Measurements from ENCODE around the gene EWSR1.
A peak's percentile ranks its signal among the peaks of the same experiment; 100 is the strongest.

EWSR1 gene

DNA sequence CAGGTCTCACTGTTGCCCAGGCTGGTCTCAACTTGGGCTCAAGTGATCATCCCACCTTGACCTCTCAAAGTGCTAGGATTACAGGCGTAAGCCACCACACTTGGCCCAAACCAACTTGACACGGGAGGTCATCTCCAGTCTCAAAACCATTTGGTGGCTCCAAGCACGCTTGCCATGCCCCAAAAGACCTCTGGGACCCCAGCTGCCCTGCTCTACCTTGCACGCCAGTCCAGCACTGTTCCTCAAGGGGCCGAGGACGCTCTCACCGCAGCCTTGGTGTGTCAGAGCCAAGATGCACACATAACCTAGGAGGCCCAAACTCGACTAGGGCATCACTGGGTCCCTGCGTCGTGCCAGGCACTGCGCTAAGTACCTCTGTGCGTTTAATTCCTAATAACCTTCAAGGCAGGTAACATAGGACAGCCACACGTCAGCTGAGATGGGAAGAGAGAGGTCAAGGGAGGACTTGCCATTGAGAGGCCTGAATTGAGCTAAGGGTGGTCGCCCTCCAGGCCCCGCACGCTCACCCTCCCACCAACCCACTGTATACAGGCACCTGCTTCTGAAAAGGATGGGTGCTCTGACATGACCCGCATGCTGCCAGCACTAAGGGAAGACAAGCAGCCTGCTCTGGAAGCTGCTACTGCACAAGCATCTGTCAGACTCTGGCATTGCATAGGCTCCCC, 33.8 kb downstream of the EWSR1 start:
- ATAC-seq (no peak), DNase-seq (no peak)
- Mint-ChIP-seq H3K27ac (no peak overlapping the region), H3K27me3 (peaks cover 19% of the 10 kb centered on the region), H3K36me3 (ENCODE audit: low read depth) (peaks cover 39% of the 10 kb centered on the region), H3K4me3 (no peak overlapping the region), H3K4me1 (peaks cover 5% of the 10 kb centered on the region), H3K9me3 (no peaks in the 10 kb centered on the region)

DNA sequence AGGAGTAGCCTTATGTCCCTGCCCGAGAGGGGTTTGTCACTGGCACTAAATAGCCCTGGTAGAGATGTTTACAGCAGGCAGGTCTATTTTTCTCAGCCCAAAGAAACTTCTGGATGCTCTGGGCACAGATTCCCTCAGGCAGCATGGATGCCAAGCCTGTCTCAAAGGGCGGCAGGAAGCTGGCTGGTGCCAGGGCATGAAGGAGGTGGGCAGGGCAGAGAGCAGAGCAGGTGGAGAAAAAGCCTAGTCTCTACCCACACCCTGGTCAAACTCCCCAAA, 34.3 kb downstream of the EWSR1 start:
- Mint-ChIP-seq H3K27ac (no peak overlapping the region), H3K27me3 (peaks cover 20% of the 10 kb centered on the region), H3K4me3 (no peak overlapping the region), H3K4me1 (peaks cover 5% of the 10 kb centered on the region), H3K36me3 (ENCODE audit: low read depth) (peaks cover 34% of the 10 kb centered on the region), H3K9me3 (no peaks in the 10 kb centered on the region)
- ATAC-seq (no peak), DNase-seq (no peak)

- Mint-ChIP-seq H3K4me3 (no peak overlapping the region), H3K9me3 (no peaks in the 10 kb centered on the region), H3K4me1 (peaks cover 6% of the 10 kb centered on the region), H3K36me3 (ENCODE audit: low read depth) (peaks cover 29% of the 10 kb centered on the region), H3K27ac (no peak overlapping the region), H3K27me3 (peaks cover 23% of the 10 kb centered on the region)
- ATAC-seq (no peak), DNase-seq (no peak)
These were observed 34.8 kb downstream of the EWSR1 start for GRCh38 chr22:29302681-29303465.

- Mint-ChIP-seq H3K27ac (no peak overlapping the region), H3K4me1 (peaks cover 18% of the 10 kb centered on the region), H3K9me3 (no peaks in the 10 kb centered on the region), H3K27me3 (peaks cover 23% of the 10 kb centered on the region), H3K4me3 (peak overlapping the region; percentile 59), H3K36me3 (ENCODE audit: low read depth) (peaks cover 6% of the 10 kb centered on the region)
- DNase-seq (no peak), ATAC-seq (no peak)
These were observed 37.7 kb downstream of the EWSR1 start for GRCh38 chr22:29305836-29306174.

DNA sequence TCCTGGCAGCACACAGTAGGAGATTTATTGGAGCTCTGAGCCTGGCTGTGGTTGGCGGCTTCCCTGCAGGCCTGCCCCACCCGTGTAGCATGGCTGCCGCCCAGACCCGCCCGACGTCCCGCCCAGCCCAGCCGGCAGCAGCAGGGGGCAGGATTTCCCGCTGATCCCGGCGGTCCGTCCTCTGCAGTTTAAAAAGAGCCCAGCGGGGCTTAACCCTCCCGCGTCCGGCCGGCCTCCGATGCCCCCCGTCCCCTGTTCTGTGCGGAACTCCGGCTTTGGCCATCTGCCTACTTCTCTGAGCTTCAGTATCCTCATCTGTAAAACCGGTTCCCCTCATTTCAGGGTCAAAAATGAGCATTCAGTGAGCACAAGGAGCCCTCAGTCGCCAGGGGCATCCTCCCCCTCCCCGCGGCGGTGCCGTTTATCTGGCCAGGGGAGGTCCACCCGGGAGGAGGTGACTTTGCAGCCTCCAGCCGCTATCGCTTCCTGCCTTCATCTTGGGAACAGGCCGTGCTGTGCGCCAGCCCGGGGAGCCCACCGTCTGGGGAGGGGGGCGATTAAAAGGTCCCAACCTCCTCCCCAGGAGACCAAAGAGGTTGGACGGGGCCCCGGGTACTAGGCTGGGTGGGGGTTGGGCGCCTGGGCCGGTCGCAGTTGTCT, 38.2 kb downstream of the EWSR1 start, which contains the start of gene GAS2L1:
Gene GAS2L1, plus strand, starts transcription at position 476 of the 660 bp plus-strand sequence. CDS start 1,456 bp downstream, outside the sequence.
- Mint-ChIP-seq H3K9me3 (no peaks in the 10 kb centered on the region), H3K27ac (no peak within 1 kb of the TSS), H3K4me3 (peak within 1 kb of the TSS; percentile 65), H3K4me1 (peaks cover 23% of the 10 kb centered on the region), H3K36me3 (ENCODE audit: low read depth) (peaks cover 1% of the 10 kb centered on the region), H3K27me3 (peaks cover 23% of the 10 kb centered on the region)
- DNase-seq (peak; percentile 66), ATAC-seq (peak; percentile 22)

DNA sequence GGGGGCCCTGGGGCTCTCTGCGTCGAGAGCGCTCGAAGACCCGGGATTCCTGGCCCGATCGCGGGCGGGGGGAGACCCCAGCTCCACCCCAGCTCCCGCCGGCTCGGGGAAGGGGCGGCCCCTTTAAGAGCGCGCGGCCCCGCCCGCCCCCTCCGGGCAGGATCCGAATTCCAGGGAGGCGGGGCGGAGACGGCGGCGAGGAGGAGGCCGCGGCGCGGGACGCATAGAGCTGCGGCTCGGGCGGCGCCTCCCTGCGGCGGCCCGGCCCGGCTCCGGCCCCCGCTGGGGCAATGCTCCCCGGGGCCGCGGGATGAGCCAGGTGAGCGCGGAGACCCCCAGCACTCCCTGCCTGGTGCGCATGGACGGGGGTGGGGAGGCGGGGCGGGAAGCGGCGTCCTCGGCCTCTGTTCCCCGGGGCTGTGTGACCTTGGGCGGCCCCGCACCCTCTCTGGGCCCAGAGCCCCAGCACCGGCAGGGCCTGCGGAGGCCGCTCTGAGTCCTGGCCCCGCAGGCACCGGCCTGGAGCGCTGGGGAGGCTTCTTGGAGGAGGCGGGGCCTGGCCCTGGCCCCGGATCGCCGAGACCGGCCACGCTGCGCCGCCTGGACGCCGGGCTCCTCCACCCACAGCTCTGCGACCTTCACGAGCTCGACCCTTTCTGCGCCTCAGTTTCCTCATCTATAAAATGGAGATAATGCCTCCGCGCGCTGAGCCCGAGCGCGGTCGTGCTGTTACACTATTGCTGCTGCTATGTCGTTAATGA, 38.9 kb downstream of the EWSR1 start:
- ATAC-seq (no peak), DNase-seq (no peak)
- H3K4me3 Mint-ChIP-seq = peak overlapping the region; percentile 65
- H3K27ac Mint-ChIP-seq = no peak overlapping the region
- peaks cover 24% of the 10 kb centered on the region for H3K27me3 Mint-ChIP-seq
- H3K36me3 Mint-ChIP-seq (ENCODE audit: low read depth) = no peaks in the 10 kb centered on the region
- peaks cover 23% of the 10 kb centered on the region for H3K4me1 Mint-ChIP-seq
- no peaks in the 10 kb centered on the region for H3K9me3 Mint-ChIP-seq

DNA sequence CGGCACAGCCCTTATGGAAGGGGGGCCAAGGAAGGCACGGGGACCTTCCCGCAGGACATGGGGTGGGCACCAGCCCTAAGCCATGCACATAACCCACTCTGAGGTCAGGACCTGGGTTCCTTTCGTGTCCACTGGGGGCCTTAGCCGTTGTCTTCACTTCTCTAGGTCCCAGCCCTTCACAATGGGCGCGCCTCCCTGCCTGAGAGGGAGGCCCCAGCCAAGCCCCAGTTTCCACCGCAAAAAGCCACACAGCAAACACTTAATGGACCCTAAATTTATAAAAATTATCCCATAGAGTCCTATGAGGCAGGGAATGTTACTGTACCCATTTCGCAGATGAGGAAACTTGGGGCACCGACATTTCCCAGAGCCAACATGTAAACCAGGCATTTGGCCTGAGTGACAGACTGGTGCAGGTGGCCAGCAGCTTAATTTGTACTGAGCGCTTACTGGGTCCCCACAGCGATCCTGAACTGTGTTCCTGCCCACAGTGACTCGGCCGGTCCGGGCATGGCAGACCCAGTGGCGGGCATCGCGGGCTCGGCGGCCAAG, 39.6 kb downstream of the EWSR1 start:
- DNase-seq (no peak), ATAC-seq (no peak)
- Mint-ChIP-seq H3K36me3 (ENCODE audit: low read depth) (no peaks in the 10 kb centered on the region), H3K27ac (no peak overlapping the region), H3K4me3 (peak overlapping the region; percentile 65), H3K4me1 (peaks cover 23% of the 10 kb centered on the region), H3K27me3 (peaks cover 29% of the 10 kb centered on the region), H3K9me3 (no peaks in the 10 kb centered on the region)

DNA sequence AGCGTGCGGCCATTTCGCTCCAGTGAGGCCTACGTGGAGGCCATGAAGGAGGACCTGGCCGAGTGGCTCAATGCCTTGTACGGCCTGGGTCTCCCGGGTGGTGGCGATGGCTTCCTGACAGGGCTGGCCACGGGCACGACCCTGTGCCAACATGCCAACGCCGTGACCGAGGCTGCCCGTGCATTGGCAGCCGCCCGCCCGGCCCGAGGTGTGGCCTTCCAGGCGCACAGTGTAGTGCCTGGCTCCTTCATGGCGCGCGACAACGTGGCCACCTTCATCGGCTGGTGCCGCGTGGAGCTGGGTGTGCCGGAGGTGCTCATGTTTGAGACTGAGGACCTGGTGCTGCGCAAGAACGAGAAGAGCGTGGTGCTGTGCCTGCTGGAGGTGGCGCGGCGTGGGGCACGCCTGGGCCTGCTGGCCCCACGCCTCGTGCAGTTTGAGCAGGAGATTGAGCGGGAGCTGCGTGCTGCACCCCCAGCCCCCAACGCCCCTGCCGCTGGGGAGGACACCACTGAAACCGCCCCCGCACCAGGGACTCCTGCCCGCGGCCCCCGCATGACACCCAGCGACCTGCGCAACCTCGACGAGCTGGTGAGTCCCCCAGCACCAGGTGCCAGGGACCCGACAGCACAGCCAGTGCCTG, 40.2 kb downstream of the EWSR1 start:
- ATAC-seq (no peak), DNase-seq (no peak)
- no peak overlapping the region for H3K27ac Mint-ChIP-seq
- peaks cover 28% of the 10 kb centered on the region for H3K4me1 Mint-ChIP-seq
- no peaks in the 10 kb centered on the region for H3K36me3 Mint-ChIP-seq (ENCODE audit: low read depth)
- no peak overlapping the region for H3K4me3 Mint-ChIP-seq
- no peaks in the 10 kb centered on the region for H3K9me3 Mint-ChIP-seq
- H3K27me3 Mint-ChIP-seq = peaks cover 35% of the 10 kb centered on the region

DNA sequence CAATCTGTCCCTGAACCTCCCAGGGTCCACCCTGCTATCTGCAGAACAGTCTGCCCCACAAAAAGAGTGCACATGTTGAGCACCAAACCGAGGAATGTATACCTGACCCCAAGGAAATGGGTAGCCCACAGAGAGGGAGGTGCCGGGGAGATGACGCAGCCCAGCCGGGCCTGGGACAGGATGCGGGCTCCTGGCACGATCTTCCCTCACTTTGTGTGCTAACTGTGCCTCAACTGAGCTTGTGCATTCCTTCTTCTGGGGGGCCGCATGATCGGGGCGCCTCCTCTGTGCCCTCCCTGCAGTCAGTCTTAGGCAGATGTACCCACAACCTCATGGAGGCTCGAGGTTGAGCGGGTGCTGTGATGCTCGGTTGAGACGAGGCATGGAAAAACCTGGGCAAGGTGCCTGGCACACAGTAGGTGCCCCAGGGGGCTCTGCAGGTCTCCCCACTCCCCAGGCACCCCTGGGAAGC, 40.8 kb downstream of the EWSR1 start:
- no peak overlapping the region for H3K27ac Mint-ChIP-seq
- ATAC-seq (peak; percentile 20), DNase-seq (no peak)
- H3K4me1 Mint-ChIP-seq = peaks cover 32% of the 10 kb centered on the region
- H3K4me3 Mint-ChIP-seq = no peak overlapping the region
- peaks cover 41% of the 10 kb centered on the region for H3K27me3 Mint-ChIP-seq
- no peaks in the 10 kb centered on the region for H3K9me3 Mint-ChIP-seq
- no peaks in the 10 kb centered on the region for H3K36me3 Mint-ChIP-seq (ENCODE audit: low read depth)

DNA sequence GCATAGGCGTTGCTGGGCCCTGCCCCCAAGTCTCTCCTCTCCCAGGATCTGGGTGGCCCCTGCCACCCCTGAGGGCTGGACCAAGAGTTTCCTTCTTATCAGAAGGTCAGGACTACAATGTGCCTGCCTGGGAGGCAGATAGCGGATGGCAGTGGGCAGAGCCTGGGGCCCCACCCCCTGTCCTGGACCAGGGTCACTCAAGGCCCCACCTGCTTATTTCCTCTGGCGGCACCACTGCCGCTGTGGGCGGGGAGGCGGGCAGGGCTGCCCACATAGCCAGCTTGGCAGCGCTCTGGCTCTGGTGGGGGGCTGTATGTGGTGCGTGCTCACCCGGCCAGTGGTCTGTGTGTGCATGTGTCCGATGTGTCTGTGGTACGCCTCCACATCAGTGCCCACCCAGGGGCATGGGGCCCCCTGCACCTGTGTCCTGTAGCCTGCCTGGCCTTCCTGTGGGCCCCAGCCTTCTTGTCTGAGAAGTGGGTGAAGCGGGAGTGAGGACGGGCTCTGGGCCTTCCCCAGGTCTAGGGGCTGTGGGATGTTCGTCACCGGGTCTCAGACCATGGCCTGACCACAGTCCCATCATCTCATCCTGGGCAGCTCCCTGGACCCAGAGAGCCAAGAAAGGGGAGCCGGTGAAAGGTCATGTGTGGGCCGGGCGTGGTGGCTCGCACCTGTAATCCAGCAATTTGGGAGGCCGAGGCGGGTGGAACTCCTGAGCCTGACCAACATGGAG, 41.4 kb downstream of the EWSR1 start:
- ATAC-seq = no peak
- DNase-seq = no peak
- Mint-ChIP-seq H3K4me3 (no peak overlapping the region), H3K36me3 (ENCODE audit: low read depth) (no peaks in the 10 kb centered on the region), H3K4me1 (peaks cover 38% of the 10 kb centered on the region), H3K27me3 (peaks cover 44% of the 10 kb centered on the region), H3K9me3 (no peaks in the 10 kb centered on the region), H3K27ac (no peak overlapping the region)

- peaks cover 41% of the 10 kb centered on the region for H3K4me1 Mint-ChIP-seq
- no peaks in the 10 kb centered on the region for H3K36me3 Mint-ChIP-seq (ENCODE audit: low read depth)
- no peak for DNase-seq
These were observed 42.2 kb downstream of the EWSR1 start for GRCh38 chr22:29310065-29310862.

DNA sequence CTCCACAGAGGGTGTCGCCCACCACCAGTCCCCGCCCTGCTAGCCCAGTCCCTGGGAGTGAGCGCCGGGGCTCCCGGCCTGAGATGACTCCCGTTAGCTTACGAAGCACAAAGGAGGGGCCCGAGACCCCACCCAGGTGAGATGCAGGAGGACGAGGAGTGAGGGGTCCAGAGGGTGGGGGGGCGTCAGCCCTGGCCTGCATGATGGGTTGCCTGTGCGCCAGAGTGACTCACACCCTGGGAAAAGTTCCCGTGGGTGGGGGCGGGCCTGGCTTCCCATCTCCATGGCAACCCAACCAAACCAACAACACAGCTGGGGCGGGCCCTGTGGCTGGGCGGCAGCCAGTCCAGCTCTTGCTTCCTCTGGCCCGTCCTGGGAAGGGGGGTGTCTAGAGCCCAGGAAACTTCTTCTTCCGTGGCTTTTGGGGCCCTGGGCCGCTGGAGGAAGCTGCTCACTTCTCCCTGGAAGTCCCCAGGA, 42.8 kb downstream of the EWSR1 start:
- peak; percentile 61 for ATAC-seq
- H3K27ac Mint-ChIP-seq = no peak overlapping the region

More at GRCh38 chr22:29310065-29310862, 42.2 kb downstream of the EWSR1 start:
- peaks cover 43% of the 10 kb centered on the region for H3K27me3 Mint-ChIP-seq
- no peak overlapping the region for H3K4me3 Mint-ChIP-seq
- H3K27ac Mint-ChIP-seq = no peak overlapping the region
- ATAC-seq = no peak
- H3K9me3 Mint-ChIP-seq = no peaks in the 10 kb centered on the region

More for the DNA sequence above, 42.8 kb downstream of the EWSR1 start:
- H3K36me3 Mint-ChIP-seq (ENCODE audit: low read depth) = no peaks in the 10 kb centered on the region
- H3K27me3 Mint-ChIP-seq = peaks cover 37% of the 10 kb centered on the region
- H3K4me1 Mint-ChIP-seq = peaks cover 40% of the 10 kb centered on the region
- H3K9me3 Mint-ChIP-seq = no peaks in the 10 kb centered on the region
- no peak overlapping the region for H3K4me3 Mint-ChIP-seq
- DNase-seq = peak; percentile 81

All from activated naive CD8-positive, alpha-beta T cell treated with anti-CD3 and anti-CD28 coated beads, Interleukin-2, amount 50 U/mL, for 24 hours (primary cell).